EH (cell line): ENCODE results near the gene PPFIA2.

Experiments used
- DNase-seq: peaks from one replicate; pipeline ENCODE4 v3.0.0-alpha.2; 2015; ENCODE audit warnings: low read depth

Gene PPFIA2

GRCh38 chr12:81546811-81547210, 212.3 kb downstream of the PPFIA2 start:
- no peak for DNase-seq

- DNase-seq: no peak
These were observed 215.5 kb downstream of the PPFIA2 start for GRCh38 chr12:81543621-81544139.

GRCh38 chr12:81542065-81543010, 216.8 kb downstream of the PPFIA2 start:
- no peak for DNase-seq

- DNase-seq: no peak
These were observed 218.0 kb downstream of the PPFIA2 start for GRCh38 chr12:81541121-81541520.

- DNase-seq: no peak
These were observed 219.9 kb downstream of the PPFIA2 start for GRCh38 chr12:81539279-81539678.

- no peak for DNase-seq
These were observed 226.1 kb downstream of the PPFIA2 start for GRCh38 chr12:81533054-81533453.

GRCh38 chr12:81530352-81530751, 228.8 kb downstream of the PPFIA2 start:
- DNase-seq: no peak

- no peak for DNase-seq
These were observed 238.8 kb downstream of the PPFIA2 start for GRCh38 chr12:81520064-81520945.

- DNase-seq: no peak
These were observed 240.5 kb downstream of the PPFIA2 start for GRCh38 chr12:81518638-81519037.

- DNase-seq: no peak
These were observed 241.9 kb downstream of the PPFIA2 start for GRCh38 chr12:81517296-81517695.

GRCh38 chr12:81502912-81503695, 256.0 kb downstream of the PPFIA2 start:
- peak; percentile 17 for DNase-seq

- DNase-seq: no peak
These were observed 258.4 kb downstream of the PPFIA2 start for GRCh38 chr12:81500788-81501187.

GRCh38 chr12:81499809-81500208, 259.3 kb downstream of the PPFIA2 start:
- DNase-seq: no peak

- no peak for DNase-seq
These were observed 266.9 kb downstream of the PPFIA2 start for GRCh38 chr12:81492131-81492720.

GRCh38 chr12:81472934-81473333, 286.2 kb downstream of the PPFIA2 start:
- DNase-seq: no peak

GRCh38 chr12:81470923-81471322, 288.2 kb downstream of the PPFIA2 start:
- DNase-seq: no peak

- DNase-seq: no peak
These were observed 290.9 kb downstream of the PPFIA2 start for GRCh38 chr12:81468206-81468605.

GRCh38 chr12:81465876-81466275, 293.3 kb downstream of the PPFIA2 start:
- no peak for DNase-seq

- no peak for DNase-seq
These were observed 294.0 kb downstream of the PPFIA2 start for GRCh38 chr12:81465191-81465590.

GRCh38 chr12:81461163-81461562, 298.0 kb downstream of the PPFIA2 start:
- no peak for DNase-seq
